ENCODE results near the gene ISCA2.

Gene ISCA2

GRCh38 chr14:74465335-74465734, 28.2 kb upstream of the ISCA2 start:
- no peaks in the 10 kb centered on the region for H3K4me1 ChIP-seq (ENCODE audit: control insufficient read depth, insufficient read depth, low read length)
- H3K27ac ChIP-seq (ENCODE audit: low read depth, low read length), result no peak overlapping the region
- H3K9me3 ChIP-seq (ENCODE audit: control insufficient read depth, insufficient read depth, low read depth, low read length), result no peaks in the 10 kb centered on the region
- no peak overlapping the region for H3K9ac ChIP-seq (ENCODE audit: low read length)
- no peaks in the 10 kb centered on the region for H3K27me3 ChIP-seq (ENCODE audit: control insufficient read depth, insufficient read depth, low read length)
- no peaks in the 10 kb centered on the region for H3K36me3 ChIP-seq (ENCODE audit: control insufficient read depth, insufficient read depth, low read length)
- H3K4me3 ChIP-seq (ENCODE audit: low read depth, low read length), result no peak overlapping the region

DNA sequence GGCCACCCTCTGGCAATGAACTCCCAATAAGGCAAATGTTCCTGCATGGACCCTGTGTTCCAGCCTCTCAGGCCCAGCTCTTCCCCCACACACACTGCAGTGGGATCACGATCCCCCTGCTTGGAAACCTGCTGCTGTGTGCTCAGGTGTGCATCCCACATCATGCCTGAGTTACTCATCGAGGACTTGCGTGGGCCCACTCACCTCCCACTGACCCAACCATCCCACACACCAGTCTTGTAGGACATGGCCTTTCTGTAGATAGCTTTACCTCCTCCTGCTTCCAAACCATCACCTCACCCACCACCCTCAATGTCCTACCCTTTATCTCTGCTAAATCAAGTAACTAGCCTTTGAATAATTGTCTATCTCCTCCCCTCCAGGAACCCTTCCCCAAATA, 25.1 kb upstream of the ISCA2 start:
- Histone ChIP-seq H3K27ac (ENCODE audit: low read depth, low read length) (no peak overlapping the region), H3K27me3 (ENCODE audit: control insufficient read depth, insufficient read depth, low read length) (no peaks in the 10 kb centered on the region), H3K36me3 (ENCODE audit: control insufficient read depth, insufficient read depth, low read length) (peaks cover 3% of the 10 kb centered on the region), H3K9me3 (ENCODE audit: control insufficient read depth, insufficient read depth, low read depth, low read length) (no peaks in the 10 kb centered on the region), H3K4me1 (ENCODE audit: control insufficient read depth, insufficient read depth, low read length) (no peaks in the 10 kb centered on the region; the same call in 1 of the 2 replicates), H3K9ac (ENCODE audit: low read length) (no peak overlapping the region), H3K4me3 (ENCODE audit: low read depth, low read length) (no peak overlapping the region)

GRCh38 chr14:74469548-74470518, 23.7 kb upstream of the ISCA2 start:
- Histone ChIP-seq H3K27ac (ENCODE audit: low read depth, low read length) (no peak overlapping the region), H3K36me3 (ENCODE audit: control insufficient read depth, insufficient read depth, low read length) (peaks cover 14% of the 10 kb centered on the region), H3K4me1 (ENCODE audit: control insufficient read depth, insufficient read depth, low read length) (no peaks in the 10 kb centered on the region; the same call in 1 of the 2 replicates), H3K9ac (ENCODE audit: low read length) (no peak overlapping the region), H3K9me3 (ENCODE audit: control insufficient read depth, insufficient read depth, low read depth, low read length) (no peaks in the 10 kb centered on the region), H3K27me3 (ENCODE audit: control insufficient read depth, insufficient read depth, low read length) (no peaks in the 10 kb centered on the region), H3K4me3 (ENCODE audit: low read depth, low read length) (no peak overlapping the region)

DNA sequence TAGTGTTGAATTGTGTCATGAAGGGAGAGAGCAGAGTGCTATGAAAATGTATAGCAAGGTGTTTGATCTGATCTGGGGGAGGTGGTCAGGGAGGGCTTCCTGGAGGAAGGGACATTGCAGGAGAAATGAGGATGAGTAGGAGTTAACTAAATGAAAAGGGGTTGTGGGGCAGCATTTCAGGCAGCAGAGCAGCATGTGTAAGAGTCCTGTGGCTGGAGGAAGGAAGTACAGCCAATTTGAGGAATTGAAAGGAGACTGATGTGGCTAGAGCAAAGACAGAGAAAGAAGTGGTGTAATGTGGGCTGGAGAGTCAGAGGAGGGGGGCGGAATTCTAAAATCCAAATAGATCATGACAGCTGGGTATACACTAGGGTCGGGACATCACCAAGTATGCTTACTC, 21.0 kb upstream of the ISCA2 start:
- Histone ChIP-seq H3K9me3 (ENCODE audit: control insufficient read depth, insufficient read depth, low read depth, low read length) (no peaks in the 10 kb centered on the region), H3K27me3 (ENCODE audit: control insufficient read depth, insufficient read depth, low read length) (no peaks in the 10 kb centered on the region), H3K36me3 (ENCODE audit: control insufficient read depth, insufficient read depth, low read length) (peaks cover 23% of the 10 kb centered on the region), H3K4me1 (ENCODE audit: control insufficient read depth, insufficient read depth, low read length) (no peaks in the 10 kb centered on the region; the same call in 1 of the 2 replicates), H3K27ac (ENCODE audit: low read depth, low read length) (no peak overlapping the region), H3K9ac (ENCODE audit: low read length) (no peak overlapping the region), H3K4me3 (ENCODE audit: low read depth, low read length) (no peak overlapping the region)

DNA sequence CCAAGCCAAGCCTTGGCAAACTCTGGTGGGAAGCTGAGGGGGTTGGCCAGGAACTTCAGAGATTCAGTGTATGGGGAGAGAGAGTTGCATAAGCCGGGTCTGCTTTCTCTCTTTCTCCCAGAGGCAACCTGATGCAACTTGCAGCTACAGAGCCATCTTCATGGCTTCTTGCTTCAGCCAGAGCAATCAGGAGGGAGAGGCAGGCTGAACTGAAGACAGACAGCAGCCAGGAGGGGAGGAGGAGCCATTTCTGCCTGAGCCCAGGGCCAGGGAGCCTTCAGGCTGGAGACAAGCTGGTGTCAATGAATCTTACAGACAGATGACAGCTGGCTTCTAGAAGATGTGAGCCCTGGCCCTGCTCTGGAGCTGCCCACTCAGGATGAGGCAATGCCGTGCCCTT, 19.2 kb upstream of the ISCA2 start:
- H3K4me1 ChIP-seq (ENCODE audit: control insufficient read depth, insufficient read depth, low read length), result peaks cover 6% of the 10 kb centered on the region; the same call in 1 of the 2 replicates
- H3K27ac ChIP-seq (ENCODE audit: low read depth, low read length), result no peak overlapping the region
- peaks cover 37% of the 10 kb centered on the region for H3K36me3 ChIP-seq (ENCODE audit: control insufficient read depth, insufficient read depth, low read length)
- H3K9me3 ChIP-seq (ENCODE audit: control insufficient read depth, insufficient read depth, low read depth, low read length), result no peaks in the 10 kb centered on the region
- no peak overlapping the region for H3K9ac ChIP-seq (ENCODE audit: low read length)
- H3K4me3 ChIP-seq (ENCODE audit: low read depth, low read length), result no peak overlapping the region
- no peaks in the 10 kb centered on the region for H3K27me3 ChIP-seq (ENCODE audit: control insufficient read depth, insufficient read depth, low read length)

GRCh38 chr14:74475678-74476077, 17.9 kb upstream of the ISCA2 start:
- Histone ChIP-seq H3K27me3 (ENCODE audit: control insufficient read depth, insufficient read depth, low read length) (no peaks in the 10 kb centered on the region), H3K9me3 (ENCODE audit: control insufficient read depth, insufficient read depth, low read depth, low read length) (no peaks in the 10 kb centered on the region), H3K4me3 (ENCODE audit: low read depth, low read length) (no peak overlapping the region), H3K4me1 (ENCODE audit: control insufficient read depth, insufficient read depth, low read length) (peaks cover 6% of the 10 kb centered on the region; the same call in 1 of the 2 replicates), H3K9ac (ENCODE audit: low read length) (no peak overlapping the region), H3K36me3 (ENCODE audit: control insufficient read depth, insufficient read depth, low read length) (peaks cover 49% of the 10 kb centered on the region), H3K27ac (ENCODE audit: low read depth, low read length) (no peak overlapping the region)

DNA sequence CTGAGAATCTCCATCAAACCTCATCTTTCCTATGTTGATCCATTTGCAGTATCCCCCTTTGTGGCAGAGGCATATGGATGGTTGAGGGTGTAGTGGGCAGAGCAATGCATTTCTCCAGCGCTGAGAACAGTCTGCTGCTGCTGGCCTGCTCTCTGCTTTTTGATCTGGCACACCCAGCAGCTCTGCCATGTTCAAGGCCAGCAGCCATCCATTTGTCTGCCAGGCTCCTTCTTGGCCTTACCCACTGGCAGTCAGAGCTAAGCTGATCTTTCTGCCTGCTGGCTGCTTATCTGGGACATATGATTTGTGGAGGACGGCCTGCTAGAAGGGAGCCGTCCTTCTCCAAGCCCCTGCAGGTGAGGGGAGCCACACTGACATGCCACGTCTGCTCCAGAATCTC, 17.5 kb upstream of the ISCA2 start:
- H3K36me3 ChIP-seq (ENCODE audit: control insufficient read depth, insufficient read depth, low read length), result peaks cover 53% of the 10 kb centered on the region
- no peak overlapping the region for H3K27ac ChIP-seq (ENCODE audit: low read depth, low read length)
- no peak overlapping the region for H3K9ac ChIP-seq (ENCODE audit: low read length)
- no peaks in the 10 kb centered on the region for H3K27me3 ChIP-seq (ENCODE audit: control insufficient read depth, insufficient read depth, low read length)
- H3K4me3 ChIP-seq (ENCODE audit: low read depth, low read length), result no peak overlapping the region
- H3K9me3 ChIP-seq (ENCODE audit: control insufficient read depth, insufficient read depth, low read depth, low read length), result no peaks in the 10 kb centered on the region
- H3K4me1 ChIP-seq (ENCODE audit: control insufficient read depth, insufficient read depth, low read length), result peaks cover 6% of the 10 kb centered on the region; the same call in 1 of the 2 replicates

DNA sequence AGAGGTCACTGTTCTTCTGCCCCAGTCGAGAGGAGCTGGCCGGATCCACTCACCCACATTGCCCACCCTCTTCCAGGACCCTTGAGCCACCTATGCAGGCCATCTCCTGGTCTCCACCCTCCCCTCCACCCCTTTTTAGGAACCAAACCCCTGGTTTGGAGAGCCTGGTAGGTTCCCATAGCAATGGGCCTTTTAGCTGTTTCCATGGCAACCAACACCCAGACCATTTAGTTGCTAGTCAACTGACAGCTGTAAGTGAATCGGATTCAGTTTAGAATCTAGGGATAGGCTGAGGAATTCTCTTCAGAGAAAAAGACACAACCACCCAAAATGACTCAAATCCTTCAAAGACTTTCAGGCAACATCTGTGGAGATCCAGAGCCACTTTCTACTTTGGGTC, 17.0 kb upstream of the ISCA2 start:
- Histone ChIP-seq H3K4me1 (ENCODE audit: control insufficient read depth, insufficient read depth, low read length) (peaks cover 6% of the 10 kb centered on the region; the same call in 1 of the 2 replicates), H3K27me3 (ENCODE audit: control insufficient read depth, insufficient read depth, low read length) (no peaks in the 10 kb centered on the region), H3K36me3 (ENCODE audit: control insufficient read depth, insufficient read depth, low read length) (peaks cover 58% of the 10 kb centered on the region), H3K4me3 (ENCODE audit: low read depth, low read length) (no peak overlapping the region), H3K27ac (ENCODE audit: low read depth, low read length) (no peak overlapping the region), H3K9me3 (ENCODE audit: control insufficient read depth, insufficient read depth, low read depth, low read length) (no peaks in the 10 kb centered on the region), H3K9ac (ENCODE audit: low read length) (no peak overlapping the region)

GRCh38 chr14:74478996-74479635, 14.4 kb upstream of the ISCA2 start:
- Histone ChIP-seq H3K4me3 (ENCODE audit: low read depth, low read length) (no peak overlapping the region), H3K36me3 (ENCODE audit: control insufficient read depth, insufficient read depth, low read length) (peaks cover 69% of the 10 kb centered on the region)

GRCh38 chr14:74480046-74480445, 13.5 kb upstream of the ISCA2 start:
- Histone ChIP-seq H3K4me3 (ENCODE audit: low read depth, low read length) (no peak overlapping the region), H3K36me3 (ENCODE audit: control insufficient read depth, insufficient read depth, low read length) (peaks cover 70% of the 10 kb centered on the region), H3K27me3 (ENCODE audit: control insufficient read depth, insufficient read depth, low read length) (no peaks in the 10 kb centered on the region), H3K4me1 (ENCODE audit: control insufficient read depth, insufficient read depth, low read length) (peaks cover 6% of the 10 kb centered on the region; the same call in 1 of the 2 replicates), H3K27ac (ENCODE audit: low read depth, low read length) (no peak overlapping the region), H3K9ac (ENCODE audit: low read length) (no peak overlapping the region), H3K9me3 (ENCODE audit: control insufficient read depth, insufficient read depth, low read depth, low read length) (no peaks in the 10 kb centered on the region)

More at GRCh38 chr14:74478996-74479635, 14.4 kb upstream of the ISCA2 start:
- peaks cover 6% of the 10 kb centered on the region; the same call in 1 of the 2 replicates for H3K4me1 ChIP-seq (ENCODE audit: control insufficient read depth, insufficient read depth, low read length)
- H3K27ac ChIP-seq (ENCODE audit: low read depth, low read length), result no peak overlapping the region
- no peak overlapping the region for H3K9ac ChIP-seq (ENCODE audit: low read length)
- no peaks in the 10 kb centered on the region for H3K9me3 ChIP-seq (ENCODE audit: control insufficient read depth, insufficient read depth, low read depth, low read length)
- no peaks in the 10 kb centered on the region for H3K27me3 ChIP-seq (ENCODE audit: control insufficient read depth, insufficient read depth, low read length)

GRCh38 chr14:74482571-74482970, 11.0 kb upstream of the ISCA2 start:
- peaks cover 13% of the 10 kb centered on the region; the same call in 1 of the 2 replicates for H3K4me1 ChIP-seq (ENCODE audit: control insufficient read depth, insufficient read depth, low read length)
- peaks cover 73% of the 10 kb centered on the region for H3K36me3 ChIP-seq (ENCODE audit: control insufficient read depth, insufficient read depth, low read length)

More at GRCh38 chr14:74482571-74482970, 11.0 kb upstream of the ISCA2 start:
- Histone ChIP-seq H3K4me3 (ENCODE audit: low read depth, low read length) (no peak overlapping the region), H3K9me3 (ENCODE audit: control insufficient read depth, insufficient read depth, low read depth, low read length) (no peaks in the 10 kb centered on the region), H3K9ac (ENCODE audit: low read length) (no peak overlapping the region), H3K27me3 (ENCODE audit: control insufficient read depth, insufficient read depth, low read length) (no peaks in the 10 kb centered on the region), H3K27ac (ENCODE audit: low read depth, low read length) (no peak overlapping the region)
